ENCODE data around the gene LDLRAD4.

LDLRAD4 gene

GRCh38 chr18:13405305-13406038, 186.9 kb downstream of the LDLRAD4 start:
- no peak for DNase-seq (ENCODE audit: low read depth)
- TF ChIP-seq CTCF (IDR thresholded peaks at IDR 0.05; ENCODE audit: low read depth, low read length, missing control alignments): no peak
- H3K4me3 ChIP-seq (ENCODE audit: low read depth, low read length): no peak overlapping the region
- in situ Hi-C loops (cut with HindIII; ENCODE audit: low sequenced_read_pairs): no loop called here

- in situ Hi-C loops (cut with HindIII; ENCODE audit: low sequenced_read_pairs): no loop called here
- no peak for TF ChIP-seq CTCF (IDR thresholded peaks at IDR 0.05; ENCODE audit: low read depth, low read length, missing control alignments)
- no peak for DNase-seq (ENCODE audit: low read depth)
- no peak overlapping the region for H3K4me3 ChIP-seq (ENCODE audit: low read depth, low read length)
Measured at GRCh38 chr18:13406049-13406615, 187.6 kb downstream of the LDLRAD4 start.

- H3K4me3 ChIP-seq (ENCODE audit: low read depth, low read length): no peak overlapping the region
- DNase-seq (ENCODE audit: low read depth): no peak
- in situ Hi-C loops (cut with HindIII; ENCODE audit: low sequenced_read_pairs): no loop called here
- no peak for TF ChIP-seq CTCF (IDR thresholded peaks at IDR 0.05; ENCODE audit: low read depth, low read length, missing control alignments)
Measured at GRCh38 chr18:13406736-13407135, 188.2 kb downstream of the LDLRAD4 start.

GRCh38 chr18:13407484-13407883, 188.9 kb downstream of the LDLRAD4 start:
- in situ Hi-C loops (cut with HindIII; ENCODE audit: low sequenced_read_pairs): no loop called here
- DNase-seq (ENCODE audit: low read depth): no peak
- no peak for TF ChIP-seq CTCF (IDR thresholded peaks at IDR 0.05; ENCODE audit: low read depth, low read length, missing control alignments)
- no peak overlapping the region for H3K4me3 ChIP-seq (ENCODE audit: low read depth, low read length)

- TF ChIP-seq CTCF (IDR thresholded peaks at IDR 0.05; ENCODE audit: low read depth, low read length, missing control alignments): no peak
- in situ Hi-C loops (cut with HindIII; ENCODE audit: low sequenced_read_pairs): no loop called here
- H3K4me3 ChIP-seq (ENCODE audit: low read depth, low read length): no peak overlapping the region
- DNase-seq (ENCODE audit: low read depth): no peak
Measured at GRCh38 chr18:13409026-13409425, 190.5 kb downstream of the LDLRAD4 start.

GRCh38 chr18:13409997-13410396, 191.4 kb downstream of the LDLRAD4 start:
- in situ Hi-C loops (cut with HindIII; ENCODE audit: low sequenced_read_pairs): no loop called here
- no peak overlapping the region for H3K4me3 ChIP-seq (ENCODE audit: low read depth, low read length)
- no peak for TF ChIP-seq CTCF (IDR thresholded peaks at IDR 0.05; ENCODE audit: low read depth, low read length, missing control alignments)
- no peak for DNase-seq (ENCODE audit: low read depth)

All from astrocyte of the cerebellum (primary cell).